Endothelial cell (in vitro differentiated cells): ENCODE measurements around the gene NHERF1. TPM values are rescaled to one million over a fixed set of nuclear protein-coding genes. Genes with fewer than 3 reads are reported as not detected.

Experiments used
- DNase-seq: peaks from one replicate; pipeline ENCODE4 v3.0.0; 2021; ENCODE audit warnings: low spot score
- H3K27ac Mint-ChIP-seq: one replicate; pipeline ENCODE4 v1.8.0; 2021; ENCODE audit warnings: mixed read lengths, inconsistent platforms; ENCODE audit not compliant: unreplicated experiment
- H3K27me3 Mint-ChIP-seq: one replicate; pipeline ENCODE4 v1.8.0; 2021; ENCODE audit warnings: mild to moderate bottlenecking, moderate library complexity, mixed read lengths, inconsistent platforms; ENCODE audit not compliant: unreplicated experiment
- H3K36me3 Mint-ChIP-seq: one replicate; pipeline ENCODE4 v1.8.0; 2021; ENCODE audit warnings: mild to moderate bottlenecking, low read depth, mixed read lengths, inconsistent platforms; ENCODE audit not compliant: unreplicated experiment
- H3K4me1 Mint-ChIP-seq: one replicate; pipeline ENCODE4 v1.8.0; 2021; ENCODE audit warnings: mild to moderate bottlenecking, mixed read lengths, inconsistent platforms; ENCODE audit not compliant: unreplicated experiment
- H3K4me3 Mint-ChIP-seq: one replicate; pipeline ENCODE4 v1.8.0; 2021; ENCODE audit warnings: mild to moderate bottlenecking, mixed read lengths, inconsistent platforms; ENCODE audit not compliant: unreplicated experiment
- H3K9me3 Mint-ChIP-seq: one replicate; pipeline ENCODE4 v1.8.0; 2021; ENCODE audit warnings: mixed read lengths, inconsistent platforms; ENCODE audit not compliant: unreplicated experiment
- CTCF ChIP-seq: fragments of 200-600 bp; sonication (generic); IDR thresholded peaks from one replicate; pipeline ENCODE4 v1.5.0; 2021; ENCODE audit warnings: antibody characterized with exemption; ENCODE audit not compliant: unreplicated experiment
- total RNA-seq: library from RNA; stranded (reverse); fragmentation: NEBNext Ultra II Directional; extraction: Animal tissue kit (Norgen Biotek cat#: 25700); gene quantifications from one replicate; pipeline ENCODE4 v1.2.1, GENCODE V29; 2021; ENCODE audit not compliant: unreplicated experiment

Gene NHERF1
- total RNA-seq, 1 donor from 2014 or later, result 30.5 TPM

- H3K36me3 Mint-ChIP-seq, result no peaks in the 10 kb centered on the region
- H3K4me1 Mint-ChIP-seq, result peaks cover 9% of the 10 kb centered on the region
- H3K27me3 Mint-ChIP-seq, result peaks cover 9% of the 10 kb centered on the region
- TF ChIP-seq CTCF, result no peak
- no peaks in the 10 kb centered on the region for H3K9me3 Mint-ChIP-seq
- DNase-seq, result no peak
- H3K4me3 Mint-ChIP-seq, result no peak overlapping the region
- H3K27ac Mint-ChIP-seq, result no peak overlapping the region
Observed at GRCh38 chr17:74757502-74757901, 9.1 kb downstream of the NHERF1 start.

- TF ChIP-seq CTCF, result no peak
Observed at GRCh38 chr17:74757931-74758847, 9.8 kb downstream of the NHERF1 start.

GRCh38 chr17:74758848-74759168 is 10.4 kb downstream of the NHERF1 start:
- no peaks in the 10 kb centered on the region for H3K9me3 Mint-ChIP-seq
- H3K27ac Mint-ChIP-seq, result no peak overlapping the region
- H3K4me1 Mint-ChIP-seq, result peaks cover 9% of the 10 kb centered on the region
- H3K4me3 Mint-ChIP-seq, result no peak overlapping the region
- no peaks in the 10 kb centered on the region for H3K36me3 Mint-ChIP-seq
- no peak for DNase-seq
- TF ChIP-seq CTCF, result no peak
- H3K27me3 Mint-ChIP-seq, result peaks cover 7% of the 10 kb centered on the region

More at GRCh38 chr17:74757931-74758847, 9.8 kb downstream of the NHERF1 start:
- no peak overlapping the region for H3K27ac Mint-ChIP-seq
- DNase-seq, result no peak
- H3K36me3 Mint-ChIP-seq, result no peaks in the 10 kb centered on the region
- no peaks in the 10 kb centered on the region for H3K9me3 Mint-ChIP-seq
- H3K27me3 Mint-ChIP-seq, result peaks cover 9% of the 10 kb centered on the region
- H3K4me3 Mint-ChIP-seq, result no peak overlapping the region
- peaks cover 9% of the 10 kb centered on the region for H3K4me1 Mint-ChIP-seq

- no peaks in the 10 kb centered on the region for H3K9me3 Mint-ChIP-seq
- no peak for DNase-seq
- H3K27ac Mint-ChIP-seq, result no peak overlapping the region
- peaks cover 9% of the 10 kb centered on the region for H3K4me1 Mint-ChIP-seq
- H3K4me3 Mint-ChIP-seq, result no peak overlapping the region
- no peak for TF ChIP-seq CTCF
- peaks cover 7% of the 10 kb centered on the region for H3K27me3 Mint-ChIP-seq
- H3K36me3 Mint-ChIP-seq, result no peaks in the 10 kb centered on the region
Observed at GRCh38 chr17:74759243-74759801, 10.9 kb downstream of the NHERF1 start.

- Mint-ChIP-seq H3K9me3 (no peaks in the 10 kb centered on the region), H3K4me3 (no peak overlapping the region), H3K4me1 (peaks cover 9% of the 10 kb centered on the region), H3K36me3 (no peaks in the 10 kb centered on the region), H3K27me3 (peaks cover 7% of the 10 kb centered on the region), H3K27ac (no peak overlapping the region)
- no peak for DNase-seq
- no peak for TF ChIP-seq CTCF
Observed at GRCh38 chr17:74759941-74760340, 11.5 kb downstream of the NHERF1 start.
